HepG2 (cell line): Measurements from ENCODE around the gene ZNF146. TPM values are rescaled to one million over a fixed set of nuclear protein-coding genes. Genes with fewer than 3 reads are reported as not detected.

Source experiments
- BRD4 ChIP-seq: sonication (generic); formaldehyde crosslinking; IDR thresholded peaks from 2 replicates; pipeline ENCODE4 v1.4.0; 2020; ENCODE audit warnings: missing genetic modification reagents
- CREB1 ChIP-seq, 2 experiments: fragments of 450-650 bp in 1 of 2; IDR thresholded peaks; 2 replicates each; pipeline ENCODE4 v1.6.1; 2016 to 2017; ENCODE audit warnings: control low read depth in 1 of 2, mild to moderate bottlenecking in 1 of 2, missing compliant biosample characterization in 1 of 2, missing genetic modification characterization in 1 of 2
- GLI4 ChIP-seq: sonication (generic); formaldehyde crosslinking; IDR thresholded peaks from 2 replicates; pipeline ENCODE4 v1.5.1; 2020; ENCODE audit warnings: missing genetic modification reagents, mild to moderate bottlenecking, moderate library complexity, borderline replicate concordance
- ISX ChIP-seq: sonication (generic); formaldehyde crosslinking; conservative IDR thresholded peaks from 2 replicates; pipeline ENCODE4 v1.5.0; 2020; ENCODE audit warnings: missing genetic modification reagents
- POLR2A ChIP-seq, 2 experiments: IDR thresholded peaks; 2 replicates each; pipeline ENCODE4 v1.6.1; 2011; ENCODE audit warnings: low read depth in 2 of 2, low read length in 2 of 2, mild to moderate bottlenecking in 1 of 2, moderate library complexity in 1 of 2; ENCODE audit not compliant: insufficient read depth in 1 of 2
- PRPF4 ChIP-seq: fragments of 200-400 bp; formaldehyde crosslinking; IDR thresholded peaks from 2 replicates; pipeline ENCODE4 v1.6.1; 2016; ENCODE audit warnings: low read length, low read depth; ENCODE audit not compliant: poor library complexity, severe bottlenecking
- RORA ChIP-seq: sonication (generic); formaldehyde crosslinking; IDR thresholded peaks from 2 replicates; pipeline ENCODE4 v1.5.0; 2020; ENCODE audit warnings: mild to moderate bottlenecking, missing genetic modification reagents, moderate library complexity
- SATB2 ChIP-seq: sonication (generic); formaldehyde crosslinking; IDR thresholded peaks from 2 replicates; pipeline ENCODE4 v1.5.0; 2020; ENCODE audit warnings: missing genetic modification reagents
- SIN3A ChIP-seq: IDR thresholded peaks from 2 replicates; pipeline ENCODE4 v1.6.1; 2011; ENCODE audit warnings: low read depth, mild to moderate bottlenecking, control low read depth, low read length, borderline replicate concordance
- SMARCC2 ChIP-seq: fragments of 450-650 bp; IDR thresholded peaks from 2 replicates; pipeline ENCODE4 v1.6.1; 2017; ENCODE audit warnings: antibody characterized with exemption, mild to moderate bottlenecking
- SP5 ChIP-seq: IDR thresholded peaks from 2 replicates; pipeline ENCODE4 v1.6.1; 2016; ENCODE audit warnings: low read depth, borderline replicate concordance
- SRF ChIP-seq: IDR thresholded peaks from 2 replicates; pipeline ENCODE4 v1.6.1; 2011; ENCODE audit warnings: mild to moderate bottlenecking, low read depth, low read length, moderate library complexity
- WIZ ChIP-seq: sonication (generic); formaldehyde crosslinking; IDR thresholded peaks from 2 replicates; pipeline ENCODE4 v1.5.1; 2020; ENCODE audit warnings: mild to moderate bottlenecking, missing genetic modification reagents
- ZFYVE20 ChIP-seq: sonication (generic); formaldehyde crosslinking; IDR thresholded peaks from 2 replicates; pipeline ENCODE4 v1.8.0; 2023; ENCODE audit warnings: low read depth, mild to moderate bottlenecking, moderate library complexity, missing genetic modification reagents, borderline replicate concordance
- ZNF180 ChIP-seq: sonication (generic); formaldehyde crosslinking; IDR thresholded peaks from 2 replicates; pipeline ENCODE4 v1.4.0; 2020; ENCODE audit warnings: low read depth, missing genetic modification reagents, borderline replicate concordance
- ZNF207 ChIP-seq: fragments of 450-650 bp; IDR thresholded peaks from 2 replicates; pipeline ENCODE4 v1.6.1; 2016; ENCODE audit warnings: antibody characterized with exemption, borderline replicate concordance
- ZNF546 ChIP-seq: sonication (generic); formaldehyde crosslinking; conservative IDR thresholded peaks from 2 replicates; pipeline ENCODE4 v1.8.1; 2023; ENCODE audit warnings: mild to moderate bottlenecking, missing genetic modification reagents
- ZNF552 ChIP-seq: sonication (generic); formaldehyde crosslinking; IDR thresholded peaks from 2 replicates; pipeline ENCODE4 v1.9.0; 2022; ENCODE audit warnings: missing genetic modification reagents, mild to moderate bottlenecking, borderline replicate concordance
- ZSCAN25 ChIP-seq: sonication (generic); formaldehyde crosslinking; IDR thresholded peaks from 2 replicates; pipeline ENCODE4 v1.8.0; 2022; ENCODE audit warnings: mild to moderate bottlenecking, missing genetic modification reagents
- polyA plus RNA-seq, 8 experiments: library from polyadenylated mRNA; depleted of rRNA in 3 of 8; stranded (reverse) in 7 of 8; unstranded in 1 of 8; fragments of >200 nt; fragmentation: Illumina TruSeq in 4 of 8; extraction: Trizol in 4 of 8; gene quantifications; 2 replicates each; pipeline versions ENCODE4 v1.2.1 to v1.2.3, GENCODE V29; 2011 to 2016; ENCODE audit warnings: low read depth in 4 of 8, missing spikeins in 1 of 8, mixed read lengths in 1 of 8; ENCODE audit not compliant: insufficient read depth in 1 of 8
- total RNA-seq, 5 experiments: library from RNA; depleted of rRNA; stranded (reverse); fragments of >200 nt; fragmentation: Illumina TruSeq; extraction: Trizol; gene quantifications; 2 replicates each; pipeline ENCODE4 v1.2.3, GENCODE V29; 2016; ENCODE audit warnings: low read depth in 1 of 5
- TF ChIP-seq, protein P1 (sequence below): sonication (generic); formaldehyde crosslinking; conservative IDR thresholded peaks from 2 replicates; pipeline ENCODE4 v1.4.0; 2020; ENCODE audit warnings: missing genetic modification reagents
- TF ChIP-seq, protein P2 (sequence below): sonication (generic); formaldehyde crosslinking; IDR thresholded peaks from 2 replicates; pipeline ENCODE4 v1.4.0; 2020; ENCODE audit warnings: missing genetic modification reagents
- TF ChIP-seq, protein P3 (sequence below): sonication (generic); formaldehyde crosslinking; IDR thresholded peaks from 2 replicates; pipeline ENCODE4 v1.5.0; 2020; ENCODE audit warnings: missing genetic modification reagents, mild to moderate bottlenecking, borderline replicate concordance
- TF ChIP-seq, protein P4 (sequence below): sonication (generic); formaldehyde crosslinking; IDR thresholded peaks from 2 replicates; pipeline ENCODE4 v1.5.1; 2020; ENCODE audit warnings: missing genetic modification reagents, mild to moderate bottlenecking, borderline replicate concordance

Gene ZNF146
- total and polyA plus RNA-seq, 2 of the 13 experiments (the other 11 are each of a cell fraction or from before 2014, with no cell fraction given), result 28.4 to 52.7 TPM

DNA sequence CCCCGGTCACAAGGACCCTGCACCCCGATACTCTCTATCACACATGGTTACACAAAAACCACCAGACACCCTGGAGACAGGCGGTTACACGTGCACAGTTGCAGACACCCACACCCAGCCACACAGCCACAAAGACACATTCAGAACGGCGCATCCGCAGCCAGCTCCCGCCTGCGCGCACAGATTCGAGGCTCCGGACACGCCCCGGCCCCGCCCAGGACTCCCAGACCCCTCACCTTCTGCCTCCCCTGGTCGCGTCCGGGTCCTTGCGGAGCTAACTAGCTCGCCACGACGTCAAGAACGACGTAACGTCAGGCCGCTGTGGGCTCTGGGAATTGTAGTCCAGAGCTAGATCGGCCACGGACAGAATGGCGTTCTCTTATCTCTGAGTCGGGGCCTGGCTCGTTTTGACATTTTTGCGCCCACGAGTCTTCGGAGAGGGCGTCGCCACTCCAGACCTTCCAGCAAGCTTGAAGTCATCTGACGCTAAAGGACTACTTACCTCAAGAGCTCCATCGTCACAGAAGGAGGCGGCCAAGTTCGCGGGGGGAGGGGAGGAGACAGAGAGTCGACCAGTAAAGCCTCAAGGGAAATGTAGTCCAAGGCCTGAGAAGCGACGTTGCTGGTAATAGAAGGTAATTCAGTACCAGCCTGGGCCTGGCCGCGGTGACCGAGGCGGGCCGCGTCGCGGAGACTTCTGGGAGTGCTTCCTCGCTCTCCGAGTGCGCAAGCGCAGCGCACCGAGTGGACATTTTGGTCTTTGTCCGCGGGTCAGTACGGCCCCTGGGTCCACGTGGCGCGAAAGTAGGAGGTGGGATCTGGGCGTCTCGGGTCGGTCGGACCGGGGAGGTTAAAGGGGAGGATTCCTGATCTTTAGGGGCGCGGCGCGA, at the start of gene ZNF146, which contains the start of gene ZNF565 (continued):
- TF ChIP-seq, protein P1, sequence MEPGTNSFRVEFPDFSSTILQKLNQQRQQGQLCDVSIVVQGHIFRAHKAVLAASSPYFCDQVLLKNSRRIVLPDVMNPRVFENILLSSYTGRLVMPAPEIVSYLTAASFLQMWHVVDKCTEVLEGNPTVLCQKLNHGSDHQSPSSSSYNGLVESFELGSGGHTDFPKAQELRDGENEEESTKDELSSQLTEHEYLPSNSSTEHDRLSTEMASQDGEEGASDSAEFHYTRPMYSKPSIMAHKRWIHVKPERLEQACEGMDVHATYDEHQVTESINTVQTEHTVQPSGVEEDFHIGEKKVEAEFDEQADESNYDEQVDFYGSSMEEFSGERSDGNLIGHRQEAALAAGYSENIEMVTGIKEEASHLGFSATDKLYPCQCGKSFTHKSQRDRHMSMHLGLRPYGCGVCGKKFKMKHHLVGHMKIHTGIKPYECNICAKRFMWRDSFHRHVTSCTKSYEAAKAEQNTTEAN (CRISPR knock-in tag), result peak; percentile 71
- TF ChIP-seq BRD4 (CRISPR knock-in tag), result peak; percentile 70; the same call in 1 of the 2 replicates
- peak; percentile 55 to 91; a peak in 3 of 4 replicates for TF ChIP-seq POLR2A (IDR thresholded peaks at IDR 0.05; ENCODE audit: insufficient read depth in 1 of 2, low read depth in 2 of 2, low read length in 2 of 2)
- TF ChIP-seq GLI4 (CRISPR knock-in tag), result peak; percentile 38; the same call in 1 of the 2 replicates
- TF ChIP-seq SMARCC2, result no peak
- TF ChIP-seq PRPF4, result peak; percentile 46
- TF ChIP-seq SATB2, result 0 out of 2 replicates have a peak, but pooled peaks have one; percentile 62
- no peak for TF ChIP-seq ZFYVE20 (CRISPR knock-in tag)
- peak; percentile 59; the same call in 1 of the 2 replicates for TF ChIP-seq ZSCAN25
- no peak for TF ChIP-seq SRF
- TF ChIP-seq ZNF546 (CRISPR knock-in tag), result 0 out of 2 replicates have a peak, but pooled peaks have one; percentile 85
- no peak for TF ChIP-seq RORA (CRISPR knock-in tag)
- TF ChIP-seq, protein P2, sequence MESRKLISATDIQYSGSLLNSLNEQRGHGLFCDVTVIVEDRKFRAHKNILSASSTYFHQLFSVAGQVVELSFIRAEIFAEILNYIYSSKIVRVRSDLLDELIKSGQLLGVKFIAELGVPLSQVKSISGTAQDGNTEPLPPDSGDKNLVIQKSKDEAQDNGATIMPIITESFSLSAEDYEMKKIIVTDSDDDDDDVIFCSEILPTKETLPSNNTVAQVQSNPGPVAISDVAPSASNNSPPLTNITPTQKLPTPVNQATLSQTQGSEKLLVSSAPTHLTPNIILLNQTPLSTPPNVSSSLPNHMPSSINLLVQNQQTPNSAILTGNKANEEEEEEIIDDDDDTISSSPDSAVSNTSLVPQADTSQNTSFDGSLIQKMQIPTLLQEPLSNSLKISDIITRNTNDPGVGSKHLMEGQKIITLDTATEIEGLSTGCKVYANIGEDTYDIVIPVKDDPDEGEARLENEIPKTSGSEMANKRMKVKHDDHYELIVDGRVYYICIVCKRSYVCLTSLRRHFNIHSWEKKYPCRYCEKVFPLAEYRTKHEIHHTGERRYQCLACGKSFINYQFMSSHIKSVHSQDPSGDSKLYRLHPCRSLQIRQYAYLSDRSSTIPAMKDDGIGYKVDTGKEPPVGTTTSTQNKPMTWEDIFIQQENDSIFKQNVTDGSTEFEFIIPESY, result peak; percentile 48; the same call in 1 of the 2 replicates
- TF ChIP-seq, protein P3, sequence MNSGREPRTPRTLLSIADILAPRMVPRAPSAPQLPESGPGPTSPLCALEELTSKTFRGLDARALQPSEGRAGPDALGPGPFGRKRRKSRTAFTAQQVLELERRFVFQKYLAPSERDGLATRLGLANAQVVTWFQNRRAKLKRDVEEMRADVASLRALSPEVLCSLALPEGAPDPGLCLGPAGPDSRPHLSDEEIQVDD, result 0 out of 2 replicates have a peak, but pooled peaks have one; percentile 29
- TF ChIP-seq SP5, result peak; percentile 79; the same call in 1 of the 2 replicates
- no peak for TF ChIP-seq ZNF552 (CRISPR knock-in tag)
- peak; percentile 48; the same call in 1 of the 2 replicates for TF ChIP-seq ISX (CRISPR knock-in tag)
- peak; percentile 93; the same call in 1 of the 2 replicates for TF ChIP-seq SIN3A
- no peak for TF ChIP-seq WIZ (CRISPR knock-in tag)
- TF ChIP-seq ZNF207, result no peak
- peak; percentile 75; the same call in 1 of the 2 replicates for TF ChIP-seq ZNF180
- TF ChIP-seq, protein P4, sequence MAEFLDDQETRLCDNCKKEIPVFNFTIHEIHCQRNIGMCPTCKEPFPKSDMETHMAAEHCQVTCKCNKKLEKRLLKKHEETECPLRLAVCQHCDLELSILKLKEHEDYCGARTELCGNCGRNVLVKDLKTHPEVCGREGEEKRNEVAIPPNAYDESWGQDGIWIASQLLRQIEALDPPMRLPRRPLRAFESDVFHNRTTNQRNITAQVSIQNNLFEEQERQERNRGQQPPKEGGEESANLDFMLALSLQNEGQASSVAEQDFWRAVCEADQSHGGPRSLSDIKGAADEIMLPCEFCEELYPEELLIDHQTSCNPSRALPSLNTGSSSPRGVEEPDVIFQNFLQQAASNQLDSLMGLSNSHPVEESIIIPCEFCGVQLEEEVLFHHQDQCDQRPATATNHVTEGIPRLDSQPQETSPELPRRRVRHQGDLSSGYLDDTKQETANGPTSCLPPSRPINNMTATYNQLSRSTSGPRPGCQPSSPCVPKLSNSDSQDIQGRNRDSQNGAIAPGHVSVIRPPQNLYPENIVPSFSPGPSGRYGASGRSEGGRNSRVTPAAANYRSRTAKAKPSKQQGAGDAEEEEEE, result no peak
- TF ChIP-seq CREB1 (IDR thresholded peaks at IDR 0.05), result peak; percentile 87
- peak; percentile 98 for TF ChIP-seq CREB1 (CRISPR knock-in tag; IDR thresholded peaks at IDR 0.05)
